MV-4-11 (cell line): Measurements from ENCODE around the gene AUTS2.

Experiments used
- DNase-seq: peaks from one replicate; lab custom pipeline; 2025; lab: John Stamatoyannopoulos, UW

The AUTS2 gene

DNA sequence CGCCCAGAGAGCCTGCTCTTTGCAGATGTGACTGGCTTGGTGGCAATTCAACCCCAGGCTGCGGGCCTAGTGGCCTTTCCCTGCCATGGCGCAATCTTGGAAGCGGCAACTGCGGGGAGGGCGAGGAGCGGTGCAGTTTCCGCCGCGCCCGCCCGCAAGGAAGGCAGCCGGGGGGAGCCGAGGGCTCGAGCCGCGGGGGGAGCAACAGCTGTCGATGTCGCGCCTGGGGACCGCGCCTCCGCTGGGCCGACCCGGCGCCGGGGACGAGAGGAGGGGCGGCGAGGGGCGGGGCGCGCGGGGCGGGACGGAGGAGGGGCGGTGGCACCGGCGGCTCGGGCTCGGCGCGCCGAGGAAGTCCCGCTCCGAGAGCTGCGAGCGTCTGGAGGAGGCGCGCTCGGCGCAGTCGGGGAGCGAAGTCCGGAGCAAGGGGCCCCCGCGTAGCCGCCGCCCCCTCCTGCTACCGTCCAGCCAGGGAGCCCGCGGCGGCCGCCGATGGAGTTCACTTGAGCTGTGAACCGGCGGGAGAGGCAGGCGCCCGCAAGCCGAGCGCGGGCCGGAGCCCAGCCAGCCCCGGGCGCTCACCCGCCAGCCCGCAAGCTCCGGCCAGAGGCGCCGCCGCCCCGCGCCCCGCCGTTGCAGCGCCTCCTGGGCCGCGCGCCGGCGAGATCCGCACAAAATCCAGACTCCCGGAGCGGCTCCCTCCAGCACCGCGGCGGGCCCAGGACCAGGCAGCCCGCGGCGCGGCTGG lies 1095.6 kb downstream of the AUTS2 start:
- peak; percentile 26 for DNase-seq

DNA sequence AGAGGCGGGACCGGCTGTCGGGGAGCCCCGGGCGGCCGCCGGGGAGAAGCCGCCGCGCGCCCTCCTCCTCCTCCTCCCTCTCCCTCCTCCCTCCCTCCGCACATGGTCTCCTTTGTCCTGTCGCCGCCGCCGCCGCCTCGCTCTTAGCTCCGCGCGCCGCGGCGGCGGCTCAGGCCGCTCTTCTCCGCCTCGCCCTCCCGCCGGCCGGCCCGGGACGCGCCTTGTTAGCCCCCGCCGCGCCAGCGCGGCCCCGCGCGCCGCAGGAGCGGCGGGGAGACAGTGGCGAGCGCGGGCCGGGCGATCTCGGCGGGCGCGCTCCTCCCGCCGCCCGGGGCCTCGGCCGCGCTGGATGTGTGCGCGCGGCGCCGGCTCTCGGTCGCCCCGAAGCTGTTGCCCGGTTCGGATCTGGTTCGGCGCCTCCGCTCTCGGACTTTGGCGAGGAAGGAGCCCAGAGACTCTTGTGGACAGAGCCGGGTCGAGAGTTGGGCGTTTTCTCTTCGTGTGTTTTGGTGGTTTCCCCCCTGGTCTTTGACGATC lies 1096.2 kb downstream of the AUTS2 start:
- DNase-seq = no peak

DNA sequence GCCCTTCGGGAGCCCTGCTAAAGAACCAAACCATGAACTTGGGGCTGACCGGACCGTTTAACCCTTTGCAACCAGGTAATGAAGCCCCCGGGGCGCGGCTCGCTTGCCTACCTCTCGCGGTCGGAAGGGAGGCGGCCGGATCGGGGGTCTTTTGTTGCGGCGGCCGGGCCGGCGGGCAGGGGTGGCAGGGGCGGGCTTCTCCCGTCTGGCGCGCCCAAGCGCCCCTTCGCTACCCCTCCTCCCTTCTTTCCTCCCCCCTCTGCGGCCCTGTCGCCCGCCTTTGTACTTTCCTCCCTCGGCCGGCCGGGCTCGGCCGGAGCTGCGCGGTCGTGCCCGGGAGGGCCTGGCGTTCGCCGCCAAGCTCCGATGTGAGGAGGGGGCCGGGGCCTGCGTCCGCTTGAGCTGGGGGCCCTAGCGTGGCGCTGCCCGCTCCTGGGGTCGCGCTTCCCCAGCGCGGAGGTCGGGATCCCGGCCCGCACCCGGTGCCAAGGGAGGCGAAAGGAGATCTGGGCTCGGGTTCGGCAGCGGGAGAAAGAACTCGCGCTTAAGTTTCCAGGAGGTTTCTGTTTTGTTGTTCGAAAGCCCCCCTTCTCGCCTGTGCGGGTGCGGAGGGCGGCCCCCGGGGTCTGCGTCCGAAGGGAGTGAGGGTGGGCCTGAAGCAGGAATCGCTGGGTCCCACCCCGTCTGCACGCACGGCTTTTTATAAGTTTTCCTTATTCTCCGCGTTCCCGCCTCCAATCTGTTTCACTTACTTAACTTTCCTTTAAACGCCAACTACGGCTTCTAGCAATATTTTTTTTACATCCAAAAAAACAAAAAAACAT lies 1096.9 kb downstream of the AUTS2 start:
- DNase-seq = no peak

GRCh38 chr7:70695795-70696083 lies 1097.5 kb downstream of the AUTS2 start:
- no peak for DNase-seq

DNA sequence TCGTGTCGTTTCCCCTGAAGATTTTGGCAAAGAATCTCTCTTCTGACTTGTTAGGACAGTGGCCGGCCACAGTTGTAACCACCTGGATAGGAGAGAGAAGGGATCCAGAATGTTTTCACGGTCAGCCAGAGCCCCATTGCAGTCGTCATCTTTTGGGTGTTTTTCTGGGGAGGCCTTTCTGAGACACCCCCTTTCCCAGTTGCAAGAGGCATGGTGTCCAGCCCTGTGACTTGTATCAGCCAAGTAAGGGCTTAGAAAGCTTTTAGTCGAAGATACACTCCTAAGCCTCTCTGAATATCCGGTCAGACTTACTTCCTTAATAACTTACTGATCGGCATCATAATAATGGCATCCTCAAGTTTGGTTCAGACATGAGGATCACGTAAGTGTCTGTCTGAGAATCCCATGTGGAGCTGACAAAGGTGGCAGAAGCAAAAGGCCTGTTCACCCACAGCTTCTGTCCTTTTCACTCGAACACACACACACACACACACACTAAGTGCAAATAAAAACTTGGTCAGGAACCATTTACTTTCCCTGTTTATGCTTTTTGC lies 1098.0 kb downstream of the AUTS2 start:
- DNase-seq = no peak

- peak; percentile 11 for DNase-seq
Measured at GRCh38 chr7:70698219-70698832, 1100.1 kb downstream of the AUTS2 start.

DNA sequence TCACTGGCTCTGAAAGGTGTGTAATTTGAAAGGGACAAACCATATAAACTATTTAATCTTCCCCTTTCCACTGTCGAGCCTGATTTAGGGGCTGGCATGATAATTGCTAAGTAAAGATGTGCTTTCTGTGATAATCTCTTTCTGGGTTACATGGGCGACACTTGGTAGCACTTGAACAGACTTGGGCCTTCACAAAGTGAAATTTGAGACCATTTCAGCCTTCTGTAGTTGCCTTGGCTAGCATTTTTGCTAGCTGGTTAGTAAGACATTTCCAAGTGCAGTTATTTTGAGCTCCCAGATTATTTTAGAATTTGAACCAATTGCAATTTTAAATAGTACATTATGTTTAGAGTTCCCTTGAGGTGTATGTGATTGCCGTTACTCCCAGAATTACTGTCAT lies 1101.0 kb downstream of the AUTS2 start:
- no peak for DNase-seq

DNA sequence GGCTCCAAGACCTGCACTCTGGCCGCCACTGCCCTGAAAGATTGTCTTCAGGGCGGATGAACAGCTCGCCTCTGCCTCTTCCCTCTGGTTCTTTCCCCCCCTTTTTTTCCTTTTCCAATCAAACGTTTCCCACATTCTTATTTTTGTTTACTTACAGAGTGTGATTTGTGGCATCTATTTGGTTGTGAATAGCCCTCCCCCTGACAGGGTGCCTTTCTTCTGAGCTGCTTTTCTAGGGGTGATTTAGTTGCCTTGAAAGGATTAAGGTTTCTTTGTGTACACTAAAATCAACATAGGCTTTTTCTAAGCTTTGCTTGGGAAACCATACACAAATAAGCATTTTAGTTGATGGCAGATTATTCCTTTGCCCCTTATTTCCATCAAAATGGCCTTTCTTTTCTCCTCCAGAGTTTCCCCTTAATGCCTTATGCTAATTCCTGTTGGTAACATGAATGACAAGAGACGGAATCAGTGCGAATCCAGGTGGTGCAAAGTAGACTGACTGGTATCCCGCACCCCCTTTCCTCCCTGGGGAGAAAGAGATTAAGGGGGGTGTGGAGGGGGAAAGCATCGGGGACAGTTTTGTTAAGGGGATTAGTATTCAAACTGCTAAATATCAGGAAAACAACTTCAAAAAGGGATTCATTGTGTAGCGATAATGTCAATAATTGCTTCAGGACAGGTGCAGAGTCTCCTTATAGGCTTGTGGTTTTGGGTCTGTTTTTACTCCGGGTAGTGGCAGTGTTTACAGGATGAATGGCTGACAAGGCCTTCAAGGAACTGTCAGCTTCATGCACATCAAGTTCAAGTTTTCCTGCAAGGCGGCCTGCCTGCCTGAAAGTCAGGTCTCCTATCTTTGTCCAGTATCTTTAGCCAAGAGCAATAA lies 1102.0 kb downstream of the AUTS2 start:
- no peak for DNase-seq

GRCh38 chr7:70700941-70701425 lies 1102.7 kb downstream of the AUTS2 start:
- DNase-seq = no peak

- DNase-seq = no peak
Measured at GRCh38 chr7:70701477-70701876, 1103.2 kb downstream of the AUTS2 start.

DNA sequence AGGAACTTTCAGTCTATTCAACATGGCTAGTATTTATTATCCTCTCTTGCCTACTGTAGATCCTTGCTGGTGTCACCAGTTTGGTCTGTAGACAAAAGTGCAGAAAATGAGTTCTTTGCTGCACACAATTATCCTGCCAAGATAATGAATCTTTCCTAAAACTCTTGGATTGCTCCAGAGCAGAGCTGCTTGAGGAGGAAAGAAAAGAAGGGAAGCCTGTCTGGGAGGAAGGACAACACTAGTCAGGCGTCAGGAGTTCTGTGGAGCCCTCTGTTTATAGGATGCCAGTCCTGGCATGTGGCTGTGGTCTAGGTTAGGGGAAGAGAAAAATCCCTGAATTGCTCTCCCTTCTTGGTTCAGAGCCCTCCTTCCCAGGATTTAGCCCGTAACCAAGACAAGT lies 1103.7 kb downstream of the AUTS2 start:
- DNase-seq = no peak

GRCh38 chr7:70703785-70704184 lies 1105.5 kb downstream of the AUTS2 start:
- DNase-seq = no peak

GRCh38 chr7:70704831-70705346 lies 1106.6 kb downstream of the AUTS2 start:
- DNase-seq = no peak

DNA sequence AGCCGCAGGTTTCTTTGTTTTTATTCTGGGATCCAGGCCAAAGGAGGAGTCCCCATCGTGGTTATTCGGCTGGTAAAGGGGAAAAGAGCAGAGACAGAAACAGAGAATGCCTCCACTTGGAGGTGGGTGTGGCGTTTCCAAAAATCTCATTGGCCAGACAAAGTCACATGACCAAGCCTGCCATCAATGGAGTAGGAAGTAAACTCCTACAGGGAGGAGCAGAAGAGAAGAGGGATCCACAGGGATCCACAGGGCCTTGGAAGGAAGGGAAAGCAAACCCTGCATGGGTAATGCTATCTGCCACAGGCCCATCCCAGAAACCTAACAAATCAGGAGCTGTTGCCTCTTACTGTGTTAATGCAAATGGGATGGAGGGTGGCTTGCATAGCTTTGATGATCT lies 1107.9 kb downstream of the AUTS2 start:
- DNase-seq = no peak

DNA sequence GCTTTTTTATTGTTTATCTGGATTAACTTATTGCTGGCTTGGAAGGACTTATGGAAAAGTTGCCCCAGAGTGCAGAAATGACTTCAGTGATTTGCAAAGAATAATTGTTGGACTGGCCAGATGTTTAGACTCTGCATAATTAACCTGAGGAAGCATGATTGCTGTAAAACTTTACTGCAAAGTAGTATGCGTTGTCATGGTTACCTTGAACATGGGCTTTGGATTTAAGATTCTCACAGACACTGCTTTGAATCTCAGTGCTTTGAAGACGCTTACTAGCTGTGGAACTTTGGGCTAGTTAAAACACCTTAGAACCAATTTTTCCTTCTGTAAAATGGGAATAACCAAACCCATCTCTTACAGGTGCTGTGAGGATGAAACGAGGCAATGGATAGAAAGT lies 1108.4 kb downstream of the AUTS2 start:
- no peak for DNase-seq

DNA sequence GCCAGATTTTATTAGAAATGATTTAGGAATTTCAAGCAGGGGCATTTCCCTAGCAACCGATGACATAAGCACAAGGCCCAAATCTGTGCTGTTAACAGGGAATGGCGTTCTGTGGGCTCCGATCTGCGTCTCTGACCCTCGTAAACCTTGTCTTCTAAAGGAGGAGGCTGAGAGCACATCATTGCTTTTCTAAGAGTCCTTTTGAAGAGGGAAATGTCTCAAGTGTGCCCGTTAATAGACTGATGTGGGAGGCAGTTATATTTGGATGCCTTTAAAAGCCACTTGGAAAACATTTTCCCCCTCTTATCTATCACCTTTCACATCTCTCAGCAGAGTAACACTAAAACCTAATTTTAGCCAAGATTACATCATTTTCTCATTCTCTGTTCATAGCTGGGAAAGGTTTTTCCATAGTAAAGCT lies 1109.6 kb downstream of the AUTS2 start:
- DNase-seq = no peak

- peak; percentile 43 for DNase-seq
Measured at GRCh38 chr7:70710011-70710480, 1111.8 kb downstream of the AUTS2 start.

DNA sequence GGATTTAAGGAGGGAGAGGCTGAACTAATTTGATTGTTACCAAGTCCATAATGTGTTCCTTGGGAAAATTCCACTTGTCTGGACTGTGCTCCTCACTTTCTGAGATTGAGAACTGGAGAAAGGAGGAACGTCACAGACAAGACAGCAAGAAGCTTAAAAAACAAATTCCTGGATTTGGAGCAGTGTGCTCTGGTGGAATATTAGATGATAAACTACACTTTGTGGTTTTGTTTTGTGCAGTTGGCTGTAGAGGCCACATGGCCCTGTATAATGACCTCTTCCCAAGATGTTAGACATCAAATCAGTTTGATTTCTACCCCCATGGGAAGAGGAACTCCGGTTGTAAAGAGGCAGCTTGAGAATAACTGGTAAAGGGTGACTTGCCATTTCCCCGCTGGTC lies 1112.4 kb downstream of the AUTS2 start:
- no peak for DNase-seq

DNA sequence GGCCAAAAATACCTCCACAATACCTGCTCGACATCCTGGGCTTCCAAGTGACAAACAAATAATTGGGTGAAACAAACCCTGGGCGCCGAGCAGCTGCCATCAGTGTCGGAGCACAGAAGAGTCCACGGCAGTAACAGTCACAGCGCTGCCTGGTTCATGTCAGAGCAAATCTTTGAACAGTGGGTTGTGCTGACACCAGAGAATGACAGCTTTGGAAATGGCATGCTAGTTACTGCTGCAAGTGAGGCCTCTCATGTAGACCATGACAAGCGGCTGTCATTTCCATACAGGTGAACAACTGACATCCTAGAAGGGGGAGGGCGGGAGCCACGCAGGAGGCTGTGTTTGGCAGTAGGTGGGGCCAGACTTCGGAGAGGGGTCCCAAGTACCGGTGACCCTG lies 1113.2 kb downstream of the AUTS2 start:
- DNase-seq = no peak

GRCh38 chr7:70712942-70713341 lies 1114.7 kb downstream of the AUTS2 start:
- no peak for DNase-seq

GRCh38 chr7:70714506-70715038 lies 1116.3 kb downstream of the AUTS2 start:
- no peak for DNase-seq
